RCC 7860 (cell line): ENCODE results near the gene COL26A1.

Source experiments
- DNase-seq: peaks from one replicate; pipeline ENCODE4 v3.0.0-alpha.2; 2015; ENCODE audit warnings: low spot score
- FAIRE-seq: peaks from 2 replicates; lab custom pipeline; 2012; peaks lifted over from hg19 to GRCh38; lab: Jason Lieb, UNC

COL26A1 gene

GRCh38 chr7:101368422-101369165, 5.9 kb downstream of the COL26A1 start:
- FAIRE-seq (no peak), DNase-seq (no peak)

- FAIRE-seq = no peak
- no peak for DNase-seq
Measured at GRCh38 chr7:101370836-101371235, 8.2 kb downstream of the COL26A1 start.

- DNase-seq = no peak
- no peak for FAIRE-seq
Measured at GRCh38 chr7:101373812-101374614, 11.3 kb downstream of the COL26A1 start.

- DNase-seq (no peak), FAIRE-seq (no peak)
Measured at GRCh38 chr7:101374990-101375389, 12.3 kb downstream of the COL26A1 start.

- no peak for FAIRE-seq
- no peak for DNase-seq
Measured at GRCh38 chr7:101376601-101377000, 13.9 kb downstream of the COL26A1 start.

- FAIRE-seq = no peak
- DNase-seq = no peak
Measured at GRCh38 chr7:101377189-101377736, 14.6 kb downstream of the COL26A1 start.

GRCh38 chr7:101378751-101379174, 16.1 kb downstream of the COL26A1 start:
- FAIRE-seq = no peak

GRCh38 chr7:101379302-101379701, 16.6 kb downstream of the COL26A1 start:
- DNase-seq (no peak), FAIRE-seq (no peak)

More at GRCh38 chr7:101378751-101379174, 16.1 kb downstream of the COL26A1 start:
- no peak for DNase-seq

GRCh38 chr7:101381549-101382111, 19.0 kb downstream of the COL26A1 start:
- no peak for FAIRE-seq
- DNase-seq = no peak

GRCh38 chr7:101382937-101383336, 20.3 kb downstream of the COL26A1 start:
- FAIRE-seq = no peak
- DNase-seq = no peak

- FAIRE-seq = no peak
Measured at GRCh38 chr7:101386177-101386557, 23.5 kb downstream of the COL26A1 start.

GRCh38 chr7:101386558-101387231, 24.0 kb downstream of the COL26A1 start:
- FAIRE-seq = no peak
- no peak for DNase-seq

More at GRCh38 chr7:101386177-101386557, 23.5 kb downstream of the COL26A1 start:
- no peak for DNase-seq

GRCh38 chr7:101390901-101391301, 28.2 kb downstream of the COL26A1 start:
- FAIRE-seq (no peak), DNase-seq (no peak)

GRCh38 chr7:101391991-101392390, 29.3 kb downstream of the COL26A1 start:
- no peak for DNase-seq
- no peak for FAIRE-seq

- no peak for DNase-seq
- FAIRE-seq = no peak
Measured at GRCh38 chr7:101393865-101394264, 31.2 kb downstream of the COL26A1 start.

- no peak for FAIRE-seq
- DNase-seq = no peak
Measured at GRCh38 chr7:101395376-101395775, 32.7 kb downstream of the COL26A1 start.

GRCh38 chr7:101397243-101397642, 34.6 kb downstream of the COL26A1 start:
- FAIRE-seq (no peak), DNase-seq (no peak)

GRCh38 chr7:101397770-101398324, 35.2 kb downstream of the COL26A1 start:
- DNase-seq = no peak
- no peak for FAIRE-seq

- no peak for DNase-seq
- no peak for FAIRE-seq
Measured at GRCh38 chr7:101398396-101399289, 36.0 kb downstream of the COL26A1 start.

GRCh38 chr7:101399759-101400158, 37.1 kb downstream of the COL26A1 start:
- FAIRE-seq (no peak), DNase-seq (no peak)
